ENCODE measurements around the gene C18orf54.

The C18orf54 gene

DNA sequence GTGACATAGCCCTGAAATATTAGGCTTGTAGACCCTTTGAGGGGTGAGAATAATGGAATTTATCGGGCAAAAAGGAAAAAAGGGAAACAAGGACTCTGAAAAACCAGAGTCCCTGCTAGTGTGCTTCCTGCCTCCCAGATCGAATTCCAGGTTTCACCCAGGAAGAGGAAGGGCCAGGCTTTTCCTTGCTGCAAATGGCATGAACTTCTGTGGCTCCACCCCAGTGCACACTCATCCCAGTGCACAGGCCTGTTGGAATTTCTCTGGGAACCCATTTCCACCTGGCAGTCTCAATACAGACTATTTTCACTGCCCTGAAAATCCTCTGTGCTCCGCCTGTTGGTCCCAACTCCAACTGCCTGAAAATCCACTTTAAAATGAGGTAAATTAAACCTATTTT is 29.9 kb downstream of the C18orf54 start:
- no peak for DNase-seq

GRCh38 chr18:54388203-54389142 is 30.8 kb downstream of the C18orf54 start:
- peak; percentile 21 to 40 for DNase-seq

- DNase-seq = no peak
Measured at GRCh38 chr18:54389143-54389505, 31.4 kb downstream of the C18orf54 start.

- DNase-seq = no peak
Measured at GRCh38 chr18:54390838-54391237, 33.1 kb downstream of the C18orf54 start.

DNA sequence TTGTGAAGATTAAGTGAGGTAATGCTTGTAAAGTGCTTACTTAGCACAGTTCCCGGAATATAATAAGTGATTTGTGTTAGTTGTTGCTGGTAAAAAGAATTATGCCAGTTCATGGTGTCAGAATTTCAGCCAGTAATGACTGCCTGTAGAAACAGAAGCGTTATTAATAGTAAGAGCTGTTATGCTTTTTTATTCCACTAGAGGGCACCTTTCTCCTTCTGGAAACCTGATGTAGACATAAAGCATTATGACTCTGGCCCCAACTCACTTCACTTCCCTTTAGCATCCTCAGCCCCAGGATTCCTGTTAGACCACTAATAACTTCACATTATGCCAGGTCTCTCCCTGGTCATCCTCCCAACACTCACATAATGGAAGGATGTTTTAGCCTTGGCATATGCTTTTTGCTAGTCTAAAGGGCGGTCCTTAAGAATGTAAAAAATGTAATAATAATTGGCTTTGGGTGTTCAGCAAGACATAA is 34.9 kb downstream of the C18orf54 start:
- peak; percentile 78 to 90 for DNase-seq

DNA sequence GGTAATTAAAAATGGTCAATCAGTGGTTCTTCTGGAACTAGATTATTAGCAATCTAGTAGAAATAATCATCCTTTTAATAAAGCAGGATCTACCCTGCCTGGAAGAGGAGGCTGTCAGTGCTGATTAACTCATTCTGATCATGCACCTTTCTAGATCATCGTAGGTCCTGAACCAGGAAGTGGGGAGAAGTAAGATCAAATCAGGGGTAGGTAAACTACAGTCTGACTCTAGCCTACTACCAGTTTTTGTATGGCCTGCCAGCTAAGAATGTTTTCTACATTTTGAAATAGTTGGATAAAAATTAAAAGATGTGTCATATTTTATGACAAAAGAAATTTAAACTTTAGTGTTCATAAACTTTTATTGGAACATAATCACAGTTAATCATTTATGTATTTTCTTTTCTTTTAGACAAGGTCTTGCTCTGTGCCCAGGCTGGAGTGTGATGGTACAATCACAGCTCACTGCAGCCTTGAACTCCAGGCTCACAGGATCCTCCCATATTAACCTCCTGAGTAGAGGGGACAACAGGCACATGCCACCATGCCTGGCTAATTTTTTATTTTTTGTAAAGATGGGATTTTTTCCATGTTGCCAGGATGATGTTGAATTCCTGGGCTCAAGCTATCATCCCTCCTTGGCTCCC is 36.1 kb downstream of the C18orf54 start:
- DNase-seq = no peak

DNA sequence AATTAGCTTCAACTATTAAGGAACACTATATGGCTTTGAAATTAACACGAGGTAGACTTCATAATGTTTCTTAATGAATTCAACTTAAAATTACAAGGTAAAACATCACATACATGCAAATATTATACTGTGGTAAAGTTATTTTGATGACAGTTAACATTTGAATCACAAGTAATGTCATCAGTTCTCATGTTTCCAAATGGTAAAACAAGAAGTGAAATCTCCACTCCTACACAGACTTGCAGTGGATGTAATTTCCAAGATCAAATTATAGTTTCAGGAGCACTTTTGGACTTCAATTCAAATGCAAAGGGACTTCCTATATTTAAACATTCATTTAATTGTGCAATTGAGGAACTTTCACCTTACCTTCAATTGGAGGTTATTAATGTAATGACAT is 39.1 kb downstream of the C18orf54 start:
- peak; percentile 41 to 63 for DNase-seq

- no peak for DNase-seq
Measured at GRCh38 chr18:54405290-54405689, 47.6 kb downstream of the C18orf54 start.

- DNase-seq = no peak
Measured at GRCh38 chr18:54411781-54412180, 54.1 kb downstream of the C18orf54 start.

- no peak for DNase-seq
Measured at GRCh38 chr18:54415086-54415485, 57.4 kb downstream of the C18orf54 start.

DNA sequence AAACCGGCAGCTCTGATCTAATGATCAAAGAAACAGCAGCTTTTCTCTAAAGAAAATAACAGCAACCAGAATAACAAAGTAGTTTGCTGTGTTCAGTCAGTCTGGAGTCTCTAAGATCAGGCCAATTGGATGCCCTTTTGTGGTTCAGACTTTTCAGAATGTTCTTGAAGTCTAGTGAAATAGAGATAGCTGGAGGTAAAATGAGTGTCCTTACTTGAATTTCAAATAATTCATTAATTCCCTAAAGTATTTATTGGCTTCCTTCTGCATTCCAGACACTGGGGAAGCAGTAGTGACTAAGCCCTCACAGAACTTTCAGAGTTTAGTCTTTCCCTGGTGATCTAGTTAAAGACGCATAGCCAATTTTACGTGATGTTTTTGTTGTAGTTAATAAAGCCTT is 58.7 kb downstream of the C18orf54 start:
- DNase-seq = no peak

GRCh38 chr18:54423831-54424230 is 66.1 kb downstream of the C18orf54 start:
- DNase-seq = no peak

GRCh38 chr18:54426085-54426665 is 68.5 kb downstream of the C18orf54 start:
- DNase-seq = no peak

Measured in inflammatory macrophage (primary cell).